Skin of body (tissue), 2 donors: ENCODE results near the gene OCA2. TPM values are rescaled to one million over a fixed set of nuclear protein-coding genes. Genes with fewer than 3 reads are reported as not detected.

Source experiments
- DNase-seq: peaks from one replicate; lab custom pipeline; 2025; lab: John Stamatoyannopoulos, UW
- total RNA-seq: library from RNA; depleted of rRNA; stranded (reverse); fragments of >200 nt; gene quantifications from one replicate; pipeline ENCODE4 v1.2.3, GENCODE V29; 2014

The OCA2 gene
- total RNA-seq, 1 donor from 2014 or later = 1.4 TPM

DNA sequence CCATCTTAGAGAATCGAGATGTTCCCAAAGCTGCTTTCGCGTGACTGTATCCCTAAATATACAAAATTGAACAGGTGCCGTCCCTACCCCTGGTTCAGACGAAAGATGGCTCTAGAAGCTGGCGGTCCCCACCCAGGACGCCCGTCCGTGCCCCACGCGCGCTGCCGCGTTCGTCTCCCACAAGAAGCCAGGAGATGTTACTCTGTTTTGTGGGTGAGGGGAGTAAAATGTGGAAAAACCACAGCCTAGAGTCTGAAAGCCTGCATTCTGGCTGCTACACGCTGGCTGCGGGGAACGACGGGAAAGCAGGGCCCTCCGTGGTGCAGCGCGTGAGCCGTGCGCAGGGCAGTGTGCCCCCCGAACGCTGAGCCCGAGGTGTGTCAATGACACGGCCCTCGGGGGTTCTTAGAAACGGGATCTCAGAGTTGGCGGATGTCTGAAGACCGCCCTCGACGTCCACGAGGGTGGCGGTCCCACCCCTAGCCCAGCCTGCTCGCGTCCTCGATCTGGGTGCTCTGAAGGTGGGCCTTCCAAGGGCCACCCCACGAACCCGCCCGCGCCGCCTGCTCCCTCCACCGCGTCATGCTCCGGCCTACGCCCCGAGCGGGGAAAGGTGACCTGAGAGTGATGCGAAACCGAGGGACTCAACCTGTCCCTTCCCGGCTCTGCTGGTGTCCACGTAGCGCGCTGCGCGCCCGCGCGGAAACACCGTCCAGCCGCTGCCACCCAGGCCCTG, 95.6 kb downstream of the OCA2 start:
- DNase-seq = no peak

DNA sequence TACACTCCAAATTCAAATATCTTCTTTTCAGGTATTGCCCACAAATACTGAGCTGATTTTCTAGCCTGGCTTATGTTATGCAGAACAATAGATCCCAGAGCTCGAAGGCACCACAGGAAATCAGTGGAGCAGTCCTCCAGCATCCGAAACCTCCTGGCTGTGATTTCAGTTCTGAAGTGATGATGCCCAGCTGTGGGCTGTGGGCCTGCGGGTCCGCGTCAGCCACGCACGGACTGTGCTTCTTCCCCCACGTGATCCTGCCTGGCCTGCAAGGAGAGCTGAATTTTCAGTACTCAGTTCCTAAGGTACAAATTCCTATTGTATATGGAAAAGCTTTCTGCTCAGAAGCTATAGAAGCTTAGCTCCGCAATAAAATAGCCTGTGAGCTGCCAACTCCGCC, 96.2 kb downstream of the OCA2 start:
- no peak for DNase-seq

DNA sequence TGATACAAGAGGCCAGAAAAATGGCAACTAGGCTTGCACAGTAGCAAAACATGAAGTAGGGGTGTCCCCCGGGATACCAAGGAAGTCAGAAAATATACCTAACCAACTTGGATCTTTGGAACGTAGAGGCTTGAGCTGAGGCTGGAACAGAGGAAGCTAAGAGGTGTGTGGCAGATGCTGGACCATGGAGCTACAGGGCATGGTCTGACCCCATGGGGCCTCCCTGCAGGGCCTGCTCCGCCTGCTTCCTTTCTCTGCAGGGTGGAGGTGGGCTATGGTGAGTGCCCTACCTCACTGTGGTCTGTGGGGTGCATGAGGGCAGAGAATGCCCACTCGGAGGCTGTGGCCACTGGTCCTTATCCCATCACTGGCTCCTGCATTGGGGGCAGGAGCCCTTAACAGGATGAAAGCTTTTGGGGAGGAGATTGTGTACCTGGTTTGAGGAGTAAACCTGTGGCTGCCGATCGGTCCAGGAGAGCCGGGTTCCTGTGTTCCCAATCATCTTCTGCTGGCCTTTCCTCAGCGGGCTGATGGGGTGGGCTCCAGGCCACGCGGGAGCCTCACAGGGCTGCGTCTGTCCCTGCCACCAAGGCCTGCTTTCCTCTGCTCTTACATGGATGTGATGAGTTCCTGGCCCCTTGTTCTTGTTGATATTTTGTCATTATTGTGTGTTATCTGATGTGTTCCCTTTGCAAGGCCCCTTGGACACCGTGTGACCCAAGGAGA, 96.8 kb downstream of the OCA2 start:
- no peak for DNase-seq

DNA sequence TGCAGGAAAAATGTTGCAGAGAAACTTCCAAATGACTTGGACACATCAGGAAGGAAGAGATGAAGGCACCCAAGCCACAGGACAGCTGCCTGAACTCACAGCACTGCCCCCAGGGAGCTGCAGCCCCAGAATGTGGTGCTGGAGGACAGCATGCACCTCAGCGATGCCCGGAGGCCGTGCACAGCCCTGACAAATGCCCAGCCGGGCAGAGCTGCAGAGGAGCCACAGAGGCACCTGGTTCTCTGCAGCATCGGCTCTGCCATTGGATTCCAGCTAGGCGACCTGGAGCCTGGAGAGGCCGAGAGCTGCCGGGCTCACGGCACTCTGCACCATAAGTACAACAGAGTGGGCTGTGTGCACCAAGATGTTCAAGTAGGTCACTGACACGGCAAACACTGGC, 97.5 kb downstream of the OCA2 start:
- DNase-seq = no peak

DNA sequence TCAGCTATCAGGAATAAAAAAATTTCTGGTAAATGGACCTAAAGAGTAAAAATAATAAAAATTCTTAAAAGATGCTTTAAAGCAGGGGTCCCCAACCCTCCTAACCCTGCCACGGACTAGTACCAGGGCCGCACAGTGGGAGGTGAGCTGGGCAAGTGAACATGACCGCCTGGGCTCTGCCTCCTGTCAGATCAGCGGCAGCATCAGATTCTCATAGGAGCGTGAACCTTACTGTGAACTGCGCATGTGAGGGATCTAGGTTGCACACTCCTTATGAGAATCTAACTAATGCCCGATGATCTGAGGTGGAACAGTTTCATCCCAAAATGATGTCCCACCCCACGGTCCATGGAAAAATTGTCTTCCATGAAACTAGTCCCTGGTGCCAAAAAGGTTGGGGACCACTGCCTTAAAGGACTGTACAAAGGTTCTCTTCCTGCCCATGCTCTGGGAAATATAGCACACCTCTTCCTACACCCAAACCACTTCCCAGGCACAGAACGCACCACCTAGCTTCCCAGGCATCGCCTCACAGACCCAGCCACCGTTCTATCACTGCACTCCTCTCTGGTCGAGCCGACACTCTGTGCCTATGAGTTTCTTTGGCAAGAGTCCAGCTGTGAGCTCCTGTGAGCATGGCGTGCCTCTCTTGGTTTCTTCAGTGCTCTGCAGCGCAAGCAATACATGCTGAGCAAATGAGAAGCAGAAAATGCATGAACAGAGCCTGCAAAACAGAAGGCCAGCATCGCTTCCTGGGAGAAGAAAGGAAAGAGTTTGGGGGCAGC, 104.9 kb downstream of the OCA2 start:
- DNase-seq = no peak

DNA sequence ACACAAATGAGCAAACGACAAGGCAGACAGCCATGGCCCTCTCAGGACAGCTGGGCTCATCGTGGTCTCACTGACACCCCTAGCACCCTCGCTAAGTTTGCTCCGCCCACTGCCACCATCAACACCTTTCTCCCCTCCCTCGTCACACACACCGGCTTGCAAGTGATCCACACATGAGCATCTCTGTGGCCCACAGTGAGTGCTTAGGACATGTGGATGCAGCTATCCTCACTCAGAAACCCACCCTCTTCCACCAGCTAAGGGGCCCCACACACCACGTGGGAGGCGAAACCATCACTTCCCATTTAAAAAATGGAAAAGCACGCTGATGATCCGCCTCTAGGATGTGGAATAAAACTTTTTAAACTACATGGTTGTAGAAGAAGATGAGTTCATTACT, 105.6 kb downstream of the OCA2 start:
- no peak for DNase-seq

DNA sequence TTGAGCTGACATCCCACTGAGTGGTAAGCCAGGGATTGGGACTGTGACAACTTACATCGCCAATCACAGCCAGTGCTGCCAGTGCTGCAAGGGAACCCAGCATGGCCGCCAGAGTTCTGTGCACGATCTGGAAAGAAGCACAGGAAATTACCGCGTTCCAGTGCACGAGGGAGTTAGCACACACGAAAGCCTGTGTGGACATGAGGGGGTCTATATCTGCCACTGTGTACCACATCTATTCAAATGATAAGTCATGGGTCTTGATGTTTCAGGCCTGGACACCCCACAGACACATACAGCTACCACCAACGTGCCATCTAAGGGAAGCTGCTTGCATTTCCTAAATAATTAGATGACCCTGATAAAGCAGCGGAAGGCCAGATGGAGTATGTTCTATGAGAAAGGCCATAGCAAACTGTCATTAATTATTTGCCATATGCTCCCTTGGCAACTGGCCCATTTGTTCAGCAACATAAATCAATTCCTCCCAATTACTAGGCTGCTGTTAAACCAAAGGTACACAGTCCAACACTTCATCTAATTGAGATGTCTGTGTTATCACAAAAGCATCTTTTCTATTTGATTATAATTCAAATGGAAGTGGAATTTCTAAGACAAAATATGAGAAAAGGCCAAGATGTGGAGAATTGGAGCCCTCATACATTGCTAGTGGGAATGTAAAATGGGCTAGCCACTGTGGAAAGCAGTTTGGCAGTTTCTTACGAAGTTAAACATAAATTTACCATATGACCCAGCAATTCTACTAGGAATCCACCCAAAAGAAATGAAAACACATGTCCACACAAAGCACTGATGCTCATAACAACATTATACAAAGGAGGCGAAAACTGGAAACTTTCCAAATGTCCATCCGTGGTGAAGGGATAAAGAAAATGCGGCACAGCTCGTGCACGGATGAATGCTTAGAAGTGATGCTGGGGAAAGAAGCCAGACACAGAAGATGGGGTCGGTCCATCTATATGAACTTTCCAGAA, 108.3 kb downstream of the OCA2 start:
- DNase-seq = peak; percentile 30

DNA sequence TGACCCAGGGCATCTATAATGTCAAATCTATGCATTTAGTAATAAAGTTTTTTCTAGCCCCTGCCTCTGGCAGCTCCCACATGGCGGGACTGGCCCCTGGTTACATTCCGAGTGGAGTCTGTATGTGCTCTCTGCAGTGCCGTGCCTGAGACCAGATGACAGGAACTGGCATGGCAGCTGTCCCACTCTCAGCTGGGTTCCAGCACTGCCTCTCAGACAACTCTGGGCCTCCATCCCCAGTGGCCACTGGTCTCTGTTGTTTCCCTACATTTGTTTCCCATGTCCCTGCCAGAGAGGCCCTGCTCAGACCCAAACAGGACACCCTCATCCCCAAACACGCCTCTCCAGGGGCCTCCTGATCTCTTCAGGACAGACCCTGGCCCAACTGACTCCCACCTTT, 109.3 kb downstream of the OCA2 start:
- DNase-seq = no peak

DNA sequence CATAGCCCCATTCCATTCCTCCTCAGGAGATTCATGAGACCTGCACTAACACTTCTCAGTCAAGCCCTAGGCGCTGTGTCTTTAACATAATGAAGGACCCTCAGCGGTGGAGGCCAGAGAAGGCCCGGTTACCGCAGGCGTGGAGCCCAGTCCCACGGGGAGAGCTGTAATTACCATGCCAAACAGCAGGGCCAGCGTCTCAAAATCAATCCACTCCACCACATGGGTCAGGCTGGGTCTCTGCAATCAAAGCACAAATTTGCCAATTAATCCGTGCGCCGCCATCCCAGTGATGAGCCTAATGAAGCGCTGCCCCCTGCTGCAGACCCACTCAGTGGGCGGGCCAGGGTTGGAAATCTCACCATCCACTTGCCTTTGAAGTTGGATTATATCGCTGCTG, 109.7 kb downstream of the OCA2 start:
- no peak for DNase-seq

DNA sequence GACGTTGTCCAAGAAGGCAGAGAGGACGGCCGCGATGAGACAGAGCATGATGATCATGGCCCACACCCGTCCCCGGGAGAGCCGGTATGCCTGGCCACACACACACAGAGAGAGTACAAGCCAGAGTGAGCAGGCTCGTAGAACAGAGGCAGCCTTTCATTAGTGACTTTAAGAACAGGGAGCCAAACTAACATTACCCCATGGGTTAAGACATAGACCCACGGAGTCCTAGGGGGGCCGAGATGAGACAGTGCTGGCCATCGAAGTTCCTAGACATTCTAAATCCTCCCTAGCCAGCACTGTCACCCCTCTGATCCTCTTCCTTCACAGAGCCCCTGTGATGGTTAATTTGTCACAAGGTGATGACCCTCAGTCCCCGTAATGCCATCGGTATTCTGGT, 114.0 kb downstream of the OCA2 start:
- no peak for DNase-seq

- DNase-seq = no peak
Measured at GRCh38 chr15:27983496-27983895, 115.6 kb downstream of the OCA2 start.

GRCh38 chr15:27977696-27978095, 121.4 kb downstream of the OCA2 start:
- DNase-seq = no peak

DNA sequence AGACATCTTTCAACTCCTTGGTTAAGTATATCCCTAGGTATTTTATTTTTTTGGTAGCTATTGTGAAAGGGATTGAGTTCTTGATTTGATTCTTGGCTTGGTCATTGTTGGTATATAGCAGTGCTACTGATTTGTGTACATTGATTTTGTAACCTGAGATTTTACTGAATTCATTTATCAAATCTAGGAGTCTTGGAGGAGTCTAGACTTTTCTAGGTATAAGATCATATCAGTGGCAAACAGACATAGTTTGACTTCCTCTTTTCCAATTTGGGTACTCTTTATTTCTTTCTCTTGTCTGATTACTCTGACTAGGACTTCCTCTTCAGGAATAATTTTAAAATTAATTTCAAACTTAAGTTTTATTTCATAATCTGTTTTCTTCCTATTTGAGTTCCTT, 125.2 kb downstream of the OCA2 start:
- no peak for DNase-seq

DNA sequence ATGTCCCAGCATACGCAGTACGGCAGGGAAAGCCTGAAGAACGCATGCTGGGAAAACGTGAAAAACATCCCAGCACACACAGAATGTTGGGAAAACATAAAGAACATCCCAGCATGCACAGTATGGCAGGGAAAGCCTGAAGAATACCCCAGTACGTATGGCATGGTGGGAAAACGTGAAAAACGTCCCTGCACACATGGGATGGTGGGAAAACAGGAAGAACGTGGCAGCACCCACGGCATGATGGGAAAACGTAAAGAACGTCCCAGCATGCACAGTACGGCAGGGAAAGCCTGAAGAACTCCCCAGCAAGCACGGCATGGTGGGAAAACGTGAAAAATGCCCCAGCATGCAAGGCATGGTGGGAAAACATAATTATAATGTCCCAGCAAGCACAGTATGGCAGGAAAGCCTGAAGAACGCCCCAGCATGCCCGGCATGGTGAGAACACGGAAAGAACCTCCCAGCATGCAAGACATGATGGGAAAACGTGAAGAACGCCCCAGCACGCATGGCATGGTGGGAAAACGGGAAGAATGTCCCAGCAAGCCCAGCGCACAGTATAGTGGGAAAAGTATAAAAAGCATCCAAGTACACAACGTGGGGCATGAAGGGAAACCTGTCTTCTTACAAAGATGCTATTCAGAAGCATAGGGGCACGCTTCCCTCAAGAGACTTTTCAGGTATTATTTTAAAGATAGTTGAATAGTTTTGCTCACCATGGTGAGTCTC, 128.3 kb downstream of the OCA2 start:
- no peak for DNase-seq

DNA sequence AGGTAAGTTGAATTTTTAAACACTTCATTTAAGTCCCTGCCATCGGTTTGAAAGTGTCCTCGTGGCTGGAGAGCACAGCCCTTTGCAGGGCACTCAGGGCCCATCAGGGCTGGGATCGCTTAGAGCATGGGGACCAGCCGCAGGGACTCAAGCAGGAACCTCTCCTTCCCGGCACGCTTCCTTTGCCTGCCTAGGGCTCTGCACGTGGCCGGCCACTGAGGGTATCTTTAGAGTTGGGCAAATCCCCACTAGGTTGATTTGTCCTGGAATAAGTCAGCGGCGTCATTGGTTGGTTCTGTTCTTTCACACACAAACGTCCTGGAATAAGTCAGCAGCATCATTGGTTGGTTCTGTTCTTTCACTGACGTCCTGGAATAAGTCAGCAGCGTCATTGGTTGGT, 131.6 kb downstream of the OCA2 start:
- DNase-seq = no peak

DNA sequence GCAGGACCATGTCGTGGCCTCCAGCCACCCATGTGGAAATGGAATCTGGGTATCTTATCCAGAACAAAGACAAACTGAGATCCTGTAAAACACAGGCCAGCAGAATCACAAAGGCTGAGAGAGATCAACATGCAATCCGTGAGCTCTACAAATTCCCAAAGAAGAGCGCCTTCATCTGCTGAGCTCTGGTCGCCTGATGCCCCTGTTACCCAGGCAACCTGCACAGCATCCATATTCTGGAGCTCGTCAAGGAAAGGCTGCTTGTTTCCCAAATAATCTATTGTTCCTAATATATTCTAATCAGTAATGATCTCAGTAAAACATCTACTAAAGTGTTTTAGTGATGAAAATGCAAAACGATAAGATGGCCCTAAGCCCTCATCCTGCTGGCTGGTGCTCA, 133.6 kb downstream of the OCA2 start:
- no peak for DNase-seq

DNA sequence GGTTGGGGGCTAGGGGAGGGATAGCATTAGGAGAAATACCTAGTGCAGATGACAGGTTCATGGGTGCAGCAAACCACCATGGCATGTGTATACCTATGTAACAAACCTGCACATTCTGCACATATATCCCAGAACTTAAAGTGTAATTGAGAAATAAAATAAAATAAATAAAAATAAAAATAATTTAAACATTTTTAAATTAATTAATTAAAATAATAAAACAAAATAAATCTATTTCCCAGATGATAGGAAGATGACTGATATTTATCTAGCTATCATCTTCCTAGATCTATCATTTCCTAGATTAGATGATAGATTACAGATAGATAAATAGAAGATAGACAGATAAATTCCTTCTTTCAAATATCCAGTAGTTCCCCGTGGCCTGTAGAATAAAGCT, 137.3 kb downstream of the OCA2 start:
- DNase-seq = no peak

GRCh38 chr15:27958911-27959578, 140.1 kb downstream of the OCA2 start:
- no peak for DNase-seq

DNA sequence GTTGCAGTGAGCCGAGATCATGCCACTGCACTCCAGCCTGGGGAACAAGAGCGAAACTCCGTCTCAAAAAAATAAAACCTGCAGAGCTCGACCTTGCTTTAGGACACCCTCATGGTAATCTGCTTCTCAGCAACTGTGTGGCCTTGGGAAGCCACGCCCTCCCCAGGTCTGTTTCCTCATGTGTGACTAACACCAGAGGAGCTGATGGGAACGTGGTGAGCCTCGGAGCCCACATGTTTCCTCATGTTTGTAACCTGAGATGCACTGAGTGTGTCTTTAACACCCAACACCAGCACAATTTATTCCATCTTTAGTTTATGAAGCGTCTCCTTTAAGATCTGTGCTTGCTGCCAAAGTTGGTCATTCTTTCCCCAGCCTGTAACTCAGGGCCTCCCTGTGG, 142.8 kb downstream of the OCA2 start:
- DNase-seq = no peak

GRCh38 chr15:27955087-27955486, 144.0 kb downstream of the OCA2 start:
- no peak for DNase-seq
